Heart right ventricle (tissue), 16 donors: ENCODE results near the gene RPLP2. TPM values are rescaled to one million over a fixed set of nuclear protein-coding genes. Genes with fewer than 3 reads are reported as not detected.

Experiments
- ATAC-seq, 8 donors: fragments of 200-7000 bp; cut with Tn5 transposase; one replicate each; pipeline ENCODE4 v1.9.1; 2020; ENCODE audit warnings: mild to moderate bottlenecking in 8 of 8, moderate library complexity in 8 of 8, moderate number of reproducible peaks in 1 of 8
- DNase-seq, 2 donors: peaks; one replicate each; pipeline ENCODE4 v3.0.0-alpha.2; 2020
- H3K27ac ChIP-seq, 10 donors: fragments of 200-600 bp; sonication (generic) in 2 of 10; one replicate each; pipeline versions ENCODE4 v1.5.0 to v1.8.0; 2020 to 2022; ENCODE audit warnings: mild to moderate bottlenecking in 3 of 10
- H3K27me3 ChIP-seq, 7 donors: fragments of 200-600 bp; one replicate each; pipeline ENCODE4 v1.8.0; 2021 to 2022; ENCODE audit warnings: mild to moderate bottlenecking in 2 of 7
- H3K36me3 ChIP-seq, 9 donors: fragments of 200-600 bp; sonication (generic) in 1 of 9; one replicate each; pipeline versions ENCODE4 v1.5.0 to v1.8.0; 2020 to 2022; ENCODE audit warnings: mild to moderate bottlenecking in 2 of 9
- H3K4me1 ChIP-seq, 9 donors: fragments of 200-600 bp; sonication (generic) in 1 of 9; one replicate each; pipeline versions ENCODE4 v1.5.0 to v1.8.0; 2020 to 2022; ENCODE audit warnings: mild to moderate bottlenecking in 4 of 9
- H3K4me3 ChIP-seq, 10 donors: fragments of 200-600 bp; sonication (generic) in 2 of 10; one replicate each; pipeline versions ENCODE4 v1.5.0 to v1.8.0; 2020 to 2022; ENCODE audit warnings: mild to moderate bottlenecking in 7 of 10, moderate library complexity in 2 of 10
- H3K9me3 ChIP-seq, 11 donors: fragments of 200-600 bp in 10 of 11; sonication (generic) in 2 of 11; one replicate each; pipeline versions ENCODE4 v1.5.0 to v1.8.0; 2013 to 2022; ENCODE audit warnings: mild to moderate bottlenecking in 2 of 11, control low read depth in 1 of 11, moderate library complexity in 1 of 11
- CTCF ChIP-seq, 9 donors: fragments of 200-600 bp; sonication (generic) in 2 of 9; IDR thresholded peaks; one replicate each; pipeline versions ENCODE4 v1.5.0 to v1.8.0; 2021 to 2022; ENCODE audit warnings: antibody characterized with exemption in 9 of 9, mild to moderate bottlenecking in 5 of 9, moderate library complexity in 1 of 9
- WGBS, 2 donors: extraction: QIAGEN DNeasy Blood & Tissue Kit; methylation state at CpG; one replicate each; pipeline ENCODE4 v1.1.7; 2013; ENCODE audit warnings: inconsistent platforms in 1 of 2; 5-methylcytosine and 5-hydroxymethylcytosine counted together
- intact Hi-C, 10 donors: fragments of 100-400 bp; cut with DNase I; formaldehyde crosslinking; loops; one replicate each; pipeline versions ENCODE4 v1.11.1 to v1.14.2; 2022
- polyA plus RNA-seq, 2 donors: library from polyadenylated mRNA; stranded (reverse); fragments of 200-250 nt; gene quantifications; one replicate each; pipeline ENCODE4 v1.2.3, GENCODE V29; 2013
- total RNA-seq, 10 donors: library from RNA; stranded (reverse); fragmentation: NEBNext Ultra II Directional in 3 of 10; extraction: Animal tissue kit (Norgen Biotek cat#: 25700) in 3 of 10; gene quantifications; one replicate each; pipeline versions ENCODE4 v1.2.1 to v1.2.4, GENCODE V29; 2021 to 2023
- donor health status: Arrhythmogenic right ventricular cardiomyopathy.
- donor health status: ischemic (EF 13 %, LVEDD 7.1; RV severe dilation, severe dysfunction).
- donor health status: healthy with polysubstance abuse.
- donor health status: DM: no; HTN: yes; CAD: no.
- donor health status: DM: no; HTN: no; CAD: no.
- donor health status: ischemic (EF 25% LVEDD 6.9; RV normal size, moderate dysfunction).
- donor health status: ischemic (EF 25% LVEDD 5.7; RV mildly dilated, moderate dysfunction).
- donor health status: healthy.
- donor health status: DM: yes; HTN: yes; CAD: no.
- donor health status: Ischemic cardiomyopathy.
- donor health status: ischemic (EF 35%, LVEDD 5.7; RV mildly dilated, moderate dysfunction).
- donor health status: nonischemic (EF 11% LVEDD 7.7; RV severe dilation, severe dysfunction).
- donor health status: DM: yes; HTN: yes; CAD: no.
- donor health status: PGD.
- donor health status: ischemic (EF 29% LVEDD 5.4; RV normal size, mild dysfunction).
- donor health status: nonischemic (EF 23%, LVEDD 6.1; RV moderate dilation, normal function).

The RPLP2 gene
- total and polyA plus RNA-seq, 12 donors, result 765 to 1,699 (median 918) TPM

GRCh38 chr11:820655-821511 is 11.1 kb downstream of the RPLP2 start:
- 42 to 48% methylated on average over 11 of the region's 11 CpGs for WGBS, 2 donors
- Histone ChIP-seq H3K4me3 (peak overlapping the region; percentile 69 to 99 (median 92)), H3K27me3 (no peaks in the 10 kb centered on the region), H3K9me3 (no peaks in the 10 kb centered on the region), H3K4me1 (peaks cover 16 to 55% (median 38%) of the 10 kb centered on the region in 9 donors), H3K27ac (peak overlapping the region; percentile 87 to 99 (median 98)), H3K36me3 (peaks cover 0 to 44% (median 20%) of the 10 kb centered on the region in 9 donors)
- peak; percentile 79 to 80 for DNase-seq
- intact Hi-C loops, result no loop called here
- no peak for TF ChIP-seq CTCF (IDR thresholded peaks at IDR 0.05)
- ATAC-seq, result peak; percentile 8 to 81 (median 68)

DNA sequence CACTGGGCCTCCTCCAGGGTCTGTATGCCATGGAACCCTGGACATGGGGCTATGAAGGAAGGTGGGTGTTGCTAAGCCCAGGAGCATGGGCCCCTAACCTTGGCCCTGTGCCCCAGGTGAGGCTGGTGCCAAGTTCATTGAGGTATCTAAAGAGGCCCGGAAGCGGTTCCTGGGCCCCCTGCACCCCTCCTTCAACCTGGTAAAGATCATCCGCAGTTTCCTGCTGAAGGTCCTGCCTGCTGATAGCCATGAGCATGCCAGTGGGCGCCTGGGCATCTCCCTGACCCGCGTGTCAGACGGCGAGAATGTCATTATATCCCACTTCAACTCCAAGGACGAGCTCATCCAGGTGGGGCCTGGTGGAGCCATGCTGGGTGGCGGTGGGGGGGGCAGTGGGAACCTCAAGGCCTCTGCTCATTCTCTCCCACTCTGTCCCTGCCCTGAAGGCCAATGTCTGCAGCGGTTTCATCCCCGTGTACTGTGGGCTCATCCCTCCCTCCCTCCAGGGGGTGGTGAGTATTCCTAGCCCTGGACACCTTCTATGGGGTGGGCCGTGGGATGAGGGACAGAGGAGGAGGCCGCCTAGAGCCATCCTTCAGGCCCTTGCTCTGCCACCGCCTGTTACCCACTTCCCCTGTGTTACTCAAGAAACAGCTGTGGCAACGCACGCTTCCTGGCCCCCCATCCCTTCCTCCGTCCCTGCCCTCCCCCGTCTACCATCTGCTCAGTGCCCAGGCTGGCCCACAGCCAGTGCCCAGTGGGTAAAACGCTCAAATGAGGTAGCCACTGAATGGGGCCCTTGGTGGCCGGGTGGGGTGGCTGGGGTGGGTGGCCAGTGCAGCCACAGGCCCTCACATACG is 12.0 kb downstream of the RPLP2 start:
- peaks cover 0 to 46% (median 20%) of the 10 kb centered on the region in 9 donors for H3K36me3 ChIP-seq
- H3K9me3 ChIP-seq, result no peaks in the 10 kb centered on the region
- intact Hi-C loops, result no loop called here
- H3K27ac ChIP-seq, result peak overlapping the region in 9 of 10 donors; percentile 40 to 99 (median 98)
- WGBS, 2 donors, result 61 to 68% methylated on average over 22 of the region's 22 CpGs
- ATAC-seq, result peak in 1 of 8 donors; percentile 0
- peaks cover 0 to 6% (median 0%) of the 10 kb centered on the region in 7 donors for H3K27me3 ChIP-seq
- H3K4me1 ChIP-seq, result peaks cover 21 to 63% (median 47%) of the 10 kb centered on the region in 9 donors
- peak overlapping the region in 6 of 10 donors; percentile 69 to 97 (median 94) for H3K4me3 ChIP-seq
- peak in 1 of 2 donors; percentile 58 for DNase-seq
- no peak for TF ChIP-seq CTCF (IDR thresholded peaks at IDR 0.05)

GRCh38 chr11:823441-824291 is 13.9 kb downstream of the RPLP2 start:
- intact Hi-C loops, result no loop called here
- Histone ChIP-seq H3K4me1 (peaks cover 33 to 80% (median 61%) of the 10 kb centered on the region in 9 donors), H3K27ac (no peak overlapping the region), H3K36me3 (peaks cover 0 to 46% (median 20%) of the 10 kb centered on the region in 9 donors), H3K27me3 (peaks cover 0 to 25% (median 0%) of the 10 kb centered on the region in 7 donors), H3K4me3 (no peak overlapping the region), H3K9me3 (no peaks in the 10 kb centered on the region)
- WGBS, 2 donors, result 86 to 88% methylated on average over 53 of the region's 53 CpGs
- ATAC-seq (no peak), DNase-seq (no peak)
- TF ChIP-seq CTCF (IDR thresholded peaks at IDR 0.05), result no peak
